Caco-2 (cell line): ENCODE results near the gene EVA1C. TPM values are rescaled to one million over a fixed set of nuclear protein-coding genes. Genes with fewer than 3 reads are reported as not detected.

ENCODE experiments used
- BruUV-seq: library from RNA; stranded (reverse); fragments of 400-500 nt; replicated peaks from 2 replicates; lab custom pipeline; 2021; lab: Mats Ljungman, UMichigan
- CTCF ChIA-PET: fragments of 300-600 bp; sonication (Branson Sonifier 250); formaldehyde crosslinking; loops from one replicate; lab custom pipeline; 2022; ENCODE audit warnings: antibody characterized with exemption; lab: Charles Lee
- POLR2A ChIA-PET: fragments of 300-600 bp; sonication (Branson Sonifier 250); formaldehyde crosslinking; loops from one replicate; lab custom pipeline; 2022; ENCODE audit warnings: antibody characterized with exemption; lab: Charles Lee
- DNase-seq, 2 experiments: peaks; one replicate each; pipeline versions ENCODE4 v3.0.0 to v3.0.0-alpha.2; 2020 to 2022
- H3K27me3 ChIP-seq: replicated peaks from 2 replicates; pipeline ENCODE4 v1.6.0; 2011; ENCODE audit warnings: low read length; ENCODE audit not compliant: control insufficient read depth, insufficient read depth
- H3K36me3 ChIP-seq: 2 replicates; pipeline ENCODE4 v1.5.1; 2011; ENCODE audit warnings: low read length; ENCODE audit not compliant: control insufficient read depth, insufficient read depth
- H3K4me1 ChIP-seq: fragments of 250-450 bp; sonication (Bioruptor Pico); 2 replicates; pipeline ENCODE4 v1.5.1; 2020; ENCODE audit warnings: mild to moderate bottlenecking
- H3K4me3 ChIP-seq: 2 replicates; pipeline ENCODE4 v1.5.1; 2011; ENCODE audit warnings: low read depth, mild to moderate bottlenecking, control low read depth, low read length
- H3K9me3 ChIP-seq: fragments of 250-450 bp; sonication (Bioruptor Pico); 2 replicates; pipeline ENCODE4 v1.5.1; 2020; ENCODE audit warnings: mild to moderate bottlenecking, moderate library complexity
- H3K27ac Mint-ChIP-seq: one replicate; pipeline ENCODE4 v1.8.0; 2022; ENCODE audit warnings: mixed read lengths; ENCODE audit not compliant: unreplicated experiment
- H3K27me3 Mint-ChIP-seq: one replicate; pipeline ENCODE4 v1.8.0; 2022; ENCODE audit warnings: mixed read lengths; ENCODE audit not compliant: insufficient read depth, unreplicated experiment
- H3K36me3 Mint-ChIP-seq: one replicate; pipeline ENCODE4 v1.8.0; 2022; ENCODE audit warnings: mild to moderate bottlenecking, mixed read lengths; ENCODE audit not compliant: insufficient read depth, unreplicated experiment
- H3K4me1 Mint-ChIP-seq: one replicate; pipeline ENCODE4 v1.8.0; 2022; ENCODE audit warnings: low read depth, mixed read lengths; ENCODE audit not compliant: unreplicated experiment
- H3K4me3 Mint-ChIP-seq: one replicate; pipeline ENCODE4 v1.8.0; 2022; ENCODE audit warnings: mild to moderate bottlenecking, moderate library complexity, mixed read lengths; ENCODE audit not compliant: unreplicated experiment
- H3K9me3 Mint-ChIP-seq: one replicate; pipeline ENCODE4 v1.8.0; 2022; ENCODE audit warnings: mixed read lengths; ENCODE audit not compliant: unreplicated experiment
- intact Hi-C: fragments of 100-400 bp; cut with micrococcal nuclease; formaldehyde crosslinking; loops from one replicate; pipeline ENCODE4 v1.10.0; 2022; ENCODE audit not compliant: unreplicated experiment
- total RNA-seq: library from RNA; stranded (reverse); gene quantifications from 2 replicates; pipeline ENCODE4 v1.2.3, GENCODE V29; 2022
- TF ChIP-seq, protein P1 (sequence below), 2 experiments: fragments of 200-600 bp in 1 of 2; IDR thresholded peaks; 1 replicate in 1 of 2; 2 replicates in 1 of 2; pipeline versions ENCODE4 v1.5.1 to v1.8.0; 2011 to 2022; ENCODE audit warnings: antibody characterized with exemption in 1 of 2, control low read depth in 1 of 2, inconsistent platforms in 1 of 2, low read depth in 1 of 2, low read length in 1 of 2, mild to moderate bottlenecking in 1 of 2, moderate library complexity in 1 of 2; ENCODE audit not compliant: insufficient read depth in 1 of 2, severe bottlenecking in 1 of 2, unreplicated experiment in 1 of 2

EVA1C gene
- total RNA-seq, 1 experiment from 2014 or later: not detected

DNA sequence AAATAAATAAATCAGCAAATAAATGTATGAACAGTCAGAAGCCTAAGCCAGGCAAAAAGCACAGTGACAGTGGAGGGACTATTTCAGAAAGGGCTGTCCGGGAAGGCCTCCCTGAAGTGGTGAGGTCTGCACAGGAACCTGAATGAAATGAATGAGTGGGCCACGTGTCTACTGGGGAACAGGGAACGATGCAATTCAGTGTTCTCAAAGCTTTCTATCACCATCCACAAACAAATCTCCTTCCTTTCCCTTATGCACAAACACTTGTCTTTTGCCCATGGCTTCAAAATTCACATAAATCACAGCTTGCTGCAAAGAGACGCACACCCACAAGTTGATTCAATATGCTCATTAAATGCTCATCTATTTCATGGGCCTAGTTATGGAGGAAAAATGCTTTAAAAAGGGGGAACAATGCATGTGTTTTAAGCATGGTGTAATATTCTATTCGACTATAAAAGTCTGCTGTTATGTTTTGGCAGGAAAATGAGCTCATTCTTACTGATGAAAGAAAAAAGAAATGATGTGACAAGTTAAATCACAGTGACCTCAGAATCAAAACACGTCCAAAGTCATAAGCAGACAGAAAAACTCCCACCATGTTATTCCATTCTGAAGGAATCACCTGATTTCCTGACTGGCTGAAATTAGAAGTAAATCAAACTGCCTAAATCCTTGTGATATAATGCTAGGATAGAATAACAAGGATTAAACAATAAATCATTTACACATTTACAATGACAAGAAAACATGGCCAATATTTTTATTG, 41.3 kb upstream of the EVA1C start:
- Histone ChIP-seq H3K4me1 (no peaks in the 10 kb centered on the region), H3K4me3 (no peak overlapping the region), H3K27me3 (no peaks in the 10 kb centered on the region), H3K36me3 (no peaks in the 10 kb centered on the region; the same call in 1 of the 2 replicates), H3K9me3 (no peaks in the 10 kb centered on the region)
- BruUV-seq: no TSS peak
- ChIA-PET CTCF (interaction anchor here (0.6 kb wide), 1 partner anchor 230 kb away, joined by 4 read pairs; no protein-coding TSS in a partner anchor), POLR2A (no interaction called here)
- H3K4me1 Mint-ChIP-seq: no peaks in the 10 kb centered on the region
- H3K9me3 Mint-ChIP-seq: no peaks in the 10 kb centered on the region
- no peak overlapping the region for H3K27ac Mint-ChIP-seq
- H3K27me3 Mint-ChIP-seq: no peaks in the 10 kb centered on the region
- H3K36me3 Mint-ChIP-seq: peaks cover 62% of the 10 kb centered on the region
- intact Hi-C loops: no loop called here
- TF ChIP-seq, protein P1, sequence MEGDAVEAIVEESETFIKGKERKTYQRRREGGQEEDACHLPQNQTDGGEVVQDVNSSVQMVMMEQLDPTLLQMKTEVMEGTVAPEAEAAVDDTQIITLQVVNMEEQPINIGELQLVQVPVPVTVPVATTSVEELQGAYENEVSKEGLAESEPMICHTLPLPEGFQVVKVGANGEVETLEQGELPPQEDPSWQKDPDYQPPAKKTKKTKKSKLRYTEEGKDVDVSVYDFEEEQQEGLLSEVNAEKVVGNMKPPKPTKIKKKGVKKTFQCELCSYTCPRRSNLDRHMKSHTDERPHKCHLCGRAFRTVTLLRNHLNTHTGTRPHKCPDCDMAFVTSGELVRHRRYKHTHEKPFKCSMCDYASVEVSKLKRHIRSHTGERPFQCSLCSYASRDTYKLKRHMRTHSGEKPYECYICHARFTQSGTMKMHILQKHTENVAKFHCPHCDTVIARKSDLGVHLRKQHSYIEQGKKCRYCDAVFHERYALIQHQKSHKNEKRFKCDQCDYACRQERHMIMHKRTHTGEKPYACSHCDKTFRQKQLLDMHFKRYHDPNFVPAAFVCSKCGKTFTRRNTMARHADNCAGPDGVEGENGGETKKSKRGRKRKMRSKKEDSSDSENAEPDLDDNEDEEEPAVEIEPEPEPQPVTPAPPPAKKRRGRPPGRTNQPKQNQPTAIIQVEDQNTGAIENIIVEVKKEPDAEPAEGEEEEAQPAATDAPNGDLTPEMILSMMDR (IDR thresholded peaks at IDR 0.05; ENCODE audit: insufficient read depth in 1 of 2, low read depth in 1 of 2, low read length in 1 of 2, severe bottlenecking in 1 of 2, unreplicated experiment in 1 of 2): no peak
- DNase-seq: no peak
- no peak overlapping the region for H3K4me3 Mint-ChIP-seq

DNA sequence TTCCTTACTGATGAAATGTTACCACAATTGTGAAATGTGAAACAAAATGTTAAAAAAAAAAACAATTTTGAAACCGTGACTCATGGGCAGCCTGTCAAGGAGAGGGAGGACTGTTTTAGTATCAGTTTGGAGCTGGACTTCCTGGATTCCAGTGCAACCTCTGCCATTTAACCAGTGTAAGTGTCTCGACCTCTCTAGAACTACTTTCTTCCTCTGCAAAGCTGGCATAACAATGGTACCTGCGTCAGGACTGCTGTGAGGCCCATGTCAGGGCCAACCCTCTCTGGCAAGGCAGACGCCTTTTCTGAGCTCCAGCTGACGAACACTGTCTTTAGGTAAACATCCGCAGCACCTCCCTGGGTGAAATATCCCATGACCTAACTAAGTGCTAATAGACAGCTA, 40.6 kb upstream of the EVA1C start:
- TF ChIP-seq, protein P1 (IDR thresholded peaks at IDR 0.05; ENCODE audit: insufficient read depth in 1 of 2, low read depth in 1 of 2, low read length in 1 of 2, severe bottlenecking in 1 of 2, unreplicated experiment in 1 of 2): no peak
- Mint-ChIP-seq H3K4me1 (no peaks in the 10 kb centered on the region), H3K9me3 (no peaks in the 10 kb centered on the region), H3K27ac (no peak overlapping the region), H3K27me3 (no peaks in the 10 kb centered on the region), H3K4me3 (no peak overlapping the region), H3K36me3 (peaks cover 56% of the 10 kb centered on the region)
- H3K36me3 ChIP-seq: no peaks in the 10 kb centered on the region; the same call in 1 of the 2 replicates
- H3K4me1 ChIP-seq: no peaks in the 10 kb centered on the region
- BruUV-seq: no TSS peak
- ChIA-PET CTCF (no interaction called here), POLR2A (no interaction called here)
- no peak overlapping the region for H3K4me3 ChIP-seq
- no peak for DNase-seq
- intact Hi-C loops: no loop called here
- H3K9me3 ChIP-seq: no peaks in the 10 kb centered on the region
- no peaks in the 10 kb centered on the region for H3K27me3 ChIP-seq

DNA sequence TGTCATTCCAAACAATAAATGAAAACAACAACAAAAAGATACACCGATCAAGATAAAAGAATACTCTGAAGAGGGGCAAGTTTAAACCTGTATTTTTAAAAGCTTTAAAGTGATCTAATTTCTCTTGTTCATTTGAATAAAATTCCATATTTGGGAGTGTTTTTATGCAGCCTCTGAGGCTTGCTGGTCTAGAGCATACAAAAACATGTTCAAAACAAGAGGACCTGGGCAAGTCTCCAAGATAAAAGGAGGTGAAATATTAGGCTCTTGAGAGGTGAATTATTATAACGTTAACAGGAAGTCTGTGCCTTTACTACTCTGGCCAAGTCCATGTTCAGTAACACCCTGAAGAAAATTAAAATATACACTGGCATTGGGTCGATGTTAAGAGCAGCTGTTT, 39.8 kb upstream of the EVA1C start:
- Mint-ChIP-seq H3K4me1 (no peaks in the 10 kb centered on the region), H3K27ac (no peak overlapping the region), H3K27me3 (no peaks in the 10 kb centered on the region), H3K4me3 (no peak overlapping the region), H3K36me3 (peaks cover 56% of the 10 kb centered on the region), H3K9me3 (no peaks in the 10 kb centered on the region)
- Histone ChIP-seq H3K4me1 (no peaks in the 10 kb centered on the region), H3K4me3 (no peak overlapping the region), H3K27me3 (no peaks in the 10 kb centered on the region), H3K36me3 (peaks cover 1% of the 10 kb centered on the region), H3K9me3 (no peaks in the 10 kb centered on the region)
- ChIA-PET CTCF (no interaction called here), POLR2A (no interaction called here)
- no TSS peak for BruUV-seq
- intact Hi-C loops: no loop called here
- no peak for DNase-seq
- TF ChIP-seq, protein P1 (IDR thresholded peaks at IDR 0.05; ENCODE audit: insufficient read depth in 1 of 2, low read depth in 1 of 2, low read length in 1 of 2, severe bottlenecking in 1 of 2, unreplicated experiment in 1 of 2): no peak
